Measurements from ENCODE around the gene EEF1A2.

EEF1A2 gene

GRCh38 chr20:63444548-63444947, 54.3 kb downstream of the EEF1A2 start:
- no peak overlapping the region for H3K4me3 ChIP-seq (ENCODE audit: control insufficient read depth, low read depth, low read length)
- TF ChIP-seq, protein P1, sequence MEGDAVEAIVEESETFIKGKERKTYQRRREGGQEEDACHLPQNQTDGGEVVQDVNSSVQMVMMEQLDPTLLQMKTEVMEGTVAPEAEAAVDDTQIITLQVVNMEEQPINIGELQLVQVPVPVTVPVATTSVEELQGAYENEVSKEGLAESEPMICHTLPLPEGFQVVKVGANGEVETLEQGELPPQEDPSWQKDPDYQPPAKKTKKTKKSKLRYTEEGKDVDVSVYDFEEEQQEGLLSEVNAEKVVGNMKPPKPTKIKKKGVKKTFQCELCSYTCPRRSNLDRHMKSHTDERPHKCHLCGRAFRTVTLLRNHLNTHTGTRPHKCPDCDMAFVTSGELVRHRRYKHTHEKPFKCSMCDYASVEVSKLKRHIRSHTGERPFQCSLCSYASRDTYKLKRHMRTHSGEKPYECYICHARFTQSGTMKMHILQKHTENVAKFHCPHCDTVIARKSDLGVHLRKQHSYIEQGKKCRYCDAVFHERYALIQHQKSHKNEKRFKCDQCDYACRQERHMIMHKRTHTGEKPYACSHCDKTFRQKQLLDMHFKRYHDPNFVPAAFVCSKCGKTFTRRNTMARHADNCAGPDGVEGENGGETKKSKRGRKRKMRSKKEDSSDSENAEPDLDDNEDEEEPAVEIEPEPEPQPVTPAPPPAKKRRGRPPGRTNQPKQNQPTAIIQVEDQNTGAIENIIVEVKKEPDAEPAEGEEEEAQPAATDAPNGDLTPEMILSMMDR (conservative IDR thresholded peaks at IDR 0.05; ENCODE audit: control insufficient read depth, insufficient read depth, low read depth, low read length) = no peak
- DNase-seq (ENCODE audit: low read depth) = no peak

DNA sequence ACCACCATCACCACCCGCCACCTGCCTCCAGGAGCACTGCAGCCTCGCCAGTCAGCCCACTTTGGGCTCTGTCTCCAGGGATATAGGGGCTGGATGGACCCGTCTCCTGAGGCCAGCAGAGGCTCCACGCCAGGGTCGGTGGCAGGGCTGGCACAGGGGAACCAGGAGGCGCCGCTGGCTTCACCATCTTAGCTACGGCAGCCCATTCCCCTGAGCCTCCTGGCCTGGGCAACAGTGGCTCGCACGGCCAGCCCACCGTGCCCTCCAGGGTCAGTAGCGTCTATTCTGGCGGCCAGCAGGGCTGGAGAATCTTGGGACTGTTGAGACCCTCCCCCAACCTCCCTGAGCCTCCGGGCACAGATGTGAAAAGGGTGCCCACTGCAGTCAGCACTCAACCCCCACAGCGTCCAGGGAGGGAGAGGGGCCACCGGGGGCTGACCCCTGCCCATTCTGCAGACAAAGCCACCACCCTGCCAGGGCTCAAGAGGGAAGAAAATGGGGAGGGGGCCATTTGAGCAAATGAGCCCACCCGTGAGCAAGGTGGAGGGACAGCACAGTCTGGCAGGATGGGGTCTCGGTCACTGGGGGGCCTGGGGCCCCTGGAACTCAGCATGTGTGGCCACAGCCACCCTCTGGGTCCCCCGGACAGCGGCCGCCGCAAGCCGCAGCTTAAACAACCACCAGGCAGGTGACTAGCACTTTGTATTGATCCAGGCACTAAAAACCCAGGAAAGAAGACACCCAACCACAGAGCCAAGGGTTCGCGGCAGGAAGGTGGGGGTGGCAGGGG, 55.1 kb downstream of the EEF1A2 start:
- DNase-seq (ENCODE audit: low read depth) = no peak
- H3K4me3 ChIP-seq (ENCODE audit: control insufficient read depth, low read depth, low read length) = no peak overlapping the region
- TF ChIP-seq, protein P1 (conservative IDR thresholded peaks at IDR 0.05; ENCODE audit: control insufficient read depth, insufficient read depth, low read depth, low read length) = no peak

- no peak overlapping the region for H3K4me3 ChIP-seq (ENCODE audit: control insufficient read depth, low read depth, low read length)
- TF ChIP-seq, protein P1 (conservative IDR thresholded peaks at IDR 0.05; ENCODE audit: control insufficient read depth, insufficient read depth, low read depth, low read length) = peak; percentile 26
- peak; percentile 21 for DNase-seq (ENCODE audit: low read depth)
Measured at GRCh38 chr20:63442100-63442493, 56.8 kb downstream of the EEF1A2 start.

GRCh38 chr20:63441136-63442099, 57.5 kb downstream of the EEF1A2 start:
- TF ChIP-seq, protein P1 (conservative IDR thresholded peaks at IDR 0.05; ENCODE audit: control insufficient read depth, insufficient read depth, low read depth, low read length) = no peak
- DNase-seq (ENCODE audit: low read depth) = no peak
- H3K4me3 ChIP-seq (ENCODE audit: control insufficient read depth, low read depth, low read length) = no peak overlapping the region

DNA sequence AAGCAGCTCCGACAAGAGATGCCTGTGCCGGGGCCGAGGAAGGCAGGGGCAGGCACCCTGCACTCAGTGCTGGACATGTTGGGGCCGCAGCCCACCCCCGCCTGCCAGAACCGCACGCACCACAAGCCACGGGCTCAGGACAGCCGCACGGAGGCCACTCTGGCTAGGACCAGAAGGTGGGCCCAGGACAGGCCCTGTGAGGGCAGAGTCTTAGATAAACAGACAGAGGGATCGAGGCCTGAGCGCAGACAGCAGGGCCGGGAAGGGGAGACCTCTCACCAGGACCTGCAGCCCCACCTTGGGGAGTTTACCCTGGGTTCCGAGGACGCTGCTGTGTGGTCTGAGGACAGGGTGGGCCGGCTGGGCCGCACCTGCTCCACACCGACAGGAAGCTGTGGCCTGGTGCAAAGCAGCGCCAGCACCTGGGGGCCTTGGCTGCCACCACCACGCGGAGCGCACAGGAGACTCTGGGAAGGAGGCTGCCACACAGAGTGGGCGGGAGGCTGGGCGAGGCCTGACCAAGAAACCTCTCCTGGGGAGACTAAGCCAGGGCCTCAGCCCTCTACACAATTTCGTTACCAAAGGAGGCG, 58.4 kb downstream of the EEF1A2 start:
- DNase-seq (ENCODE audit: low read depth) = no peak
- no peak overlapping the region for H3K4me3 ChIP-seq (ENCODE audit: control insufficient read depth, low read depth, low read length)
- TF ChIP-seq, protein P1 (conservative IDR thresholded peaks at IDR 0.05; ENCODE audit: control insufficient read depth, insufficient read depth, low read depth, low read length) = no peak

DNA sequence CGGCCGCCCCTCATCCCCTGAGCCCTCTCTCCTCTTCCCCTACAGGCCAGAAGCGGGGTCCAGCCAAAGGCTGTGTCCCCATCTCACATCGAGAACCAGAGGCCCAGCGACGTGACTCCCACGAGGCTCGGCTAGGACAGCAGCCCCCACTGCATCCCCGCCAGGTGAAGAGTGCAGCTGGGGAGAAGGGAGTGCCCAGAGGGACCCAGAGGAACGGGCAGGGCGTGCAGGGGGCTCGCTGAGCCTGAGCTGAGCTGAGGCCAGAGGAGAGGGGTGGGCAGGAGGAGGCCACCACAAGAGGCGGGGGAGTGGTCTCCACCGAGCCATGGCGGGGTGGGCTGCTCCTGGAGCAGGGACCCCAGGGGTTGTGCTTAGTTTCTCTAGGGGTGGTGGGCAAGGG, 59.0 kb downstream of the EEF1A2 start:
- TF ChIP-seq, protein P1 (conservative IDR thresholded peaks at IDR 0.05; ENCODE audit: control insufficient read depth, insufficient read depth, low read depth, low read length) = no peak
- no peak overlapping the region for H3K4me3 ChIP-seq (ENCODE audit: control insufficient read depth, low read depth, low read length)
- no peak for DNase-seq (ENCODE audit: low read depth)

Measured in fibroblast of mammary gland (primary cell).